Loucy (cell line): ENCODE results near the gene CECR2.

Experiments
- H2AFZ ChIP-seq: fragments of 200-600 bp; sonication (generic); 2 replicates; pipeline ENCODE4 v1.6.0; 2016; ENCODE audit warnings: antibody characterized with exemption, mild to moderate bottlenecking, low read length, moderate library complexity
- H3F3A ChIP-seq: fragments of 200-600 bp; 2 replicates; pipeline ENCODE4 v1.6.0; 2016; ENCODE audit warnings: antibody characterized with exemption, low read depth, mild to moderate bottlenecking
- H3K27me3 ChIP-seq: fragments of 200-600 bp; sonication (generic); 2 replicates; pipeline ENCODE4 v1.6.1; 2014; ENCODE audit warnings: low read length, mild to moderate bottlenecking; ENCODE audit not compliant: insufficient read depth, poor library complexity, severe bottlenecking
- H3K36me3 ChIP-seq: fragments of 200-600 bp; sonication (generic); 2 replicates; pipeline ENCODE4 v1.6.1; 2016; ENCODE audit warnings: low read length; ENCODE audit not compliant: insufficient read depth
- H3K4me1 ChIP-seq: fragments of 200-600 bp; sonication (generic); 2 replicates; pipeline ENCODE4 v1.5.1; 2014; ENCODE audit warnings: low read length, mild to moderate bottlenecking; ENCODE audit not compliant: insufficient read depth, poor library complexity, severe bottlenecking
- H3K4me2 ChIP-seq: fragments of 200-600 bp; sonication (generic); 2 replicates; pipeline ENCODE4 v1.6.0; 2014; ENCODE audit warnings: antibody characterized with exemption, low read length, low read depth, mild to moderate bottlenecking; ENCODE audit not compliant: poor library complexity, severe bottlenecking
- H3K4me3 ChIP-seq: fragments of 200-600 bp; sonication (generic); 2 replicates; pipeline ENCODE4 v1.5.1; 2014; ENCODE audit warnings: low read length, mild to moderate bottlenecking, mixed read lengths; ENCODE audit not compliant: poor library complexity, severe bottlenecking
- H3K79me2 ChIP-seq: fragments of 200-600 bp; sonication (generic); 2 replicates; pipeline ENCODE4 v1.6.1; 2014; ENCODE audit warnings: low read length; ENCODE audit not compliant: insufficient read depth
- H3K9ac ChIP-seq: fragments of 200-600 bp; sonication (generic); 2 replicates; pipeline ENCODE4 v1.6.0; 2014; ENCODE audit warnings: mild to moderate bottlenecking, low read depth, low read length, moderate library complexity; ENCODE audit not compliant: poor library complexity, severe bottlenecking
- H3K9me2 ChIP-seq: fragments of 200-600 bp; sonication (generic); replicated peaks from 2 replicates; pipeline ENCODE4 v1.6.1; 2016; ENCODE audit warnings: low read depth, low read length, mixed read lengths
- H3K9me3 ChIP-seq: fragments of 200-600 bp; sonication (generic); 2 replicates; pipeline ENCODE4 v1.6.1; 2014; ENCODE audit warnings: mild to moderate bottlenecking, antibody characterized with exemption, low read length, low read depth; ENCODE audit not compliant: insufficient read depth
- H4K20me1 ChIP-seq: fragments of 200-600 bp; sonication (generic); 2 replicates; pipeline ENCODE4 v1.6.0; 2014; ENCODE audit warnings: antibody characterized with exemption, low read length, mild to moderate bottlenecking; ENCODE audit not compliant: insufficient read depth, poor library complexity, severe bottlenecking
- CTCF ChIP-seq: fragments of 200-600 bp; sonication (generic); conservative IDR thresholded peaks from 2 replicates; pipeline ENCODE4 v1.5.1; 2014; ENCODE audit warnings: mild to moderate bottlenecking, antibody characterized with exemption, low read length
- EZH2phosphoT487 ChIP-seq: fragments of 200-600 bp; IDR thresholded peaks from 2 replicates; pipeline ENCODE4 v1.6.1; 2018; ENCODE audit warnings: antibody characterized with exemption, mild to moderate bottlenecking, moderate library complexity, borderline replicate concordance

The CECR2 gene

GRCh38 chr22:17443405-17444203, 74.3 kb downstream of the CECR2 start:
- Histone ChIP-seq H4K20me1 (no peaks in the 10 kb centered on the region), H3K27me3 (no peaks in the 10 kb centered on the region), H3K9ac (no peak overlapping the region), H3K4me3 (no peak overlapping the region), H3K36me3 (no peaks in the 10 kb centered on the region), H3K9me2 (no peaks in the 10 kb centered on the region), H3K4me2 (no peak overlapping the region), H3K4me1 (no peaks in the 10 kb centered on the region), H3K79me2 (no peaks in the 10 kb centered on the region), H2AFZ (peak overlapping the region; percentile 36; the same call in 1 of the 2 replicates), H3K9me3 (no peaks in the 10 kb centered on the region), H3F3A (no peaks in the 10 kb centered on the region)
- TF ChIP-seq EZH2phosphoT487 (no peak), CTCF (no peak)

- Histone ChIP-seq H2AFZ (no peak overlapping the region; the same call in 1 of the 2 replicates), H3K4me1 (no peaks in the 10 kb centered on the region), H3K9me3 (no peaks in the 10 kb centered on the region), H3K9me2 (no peaks in the 10 kb centered on the region), H3K36me3 (no peaks in the 10 kb centered on the region), H3K4me2 (no peak overlapping the region), H3K79me2 (no peaks in the 10 kb centered on the region), H3F3A (no peaks in the 10 kb centered on the region), H3K9ac (no peak overlapping the region), H3K4me3 (no peak overlapping the region), H3K27me3 (no peaks in the 10 kb centered on the region), H4K20me1 (no peaks in the 10 kb centered on the region)
- no peak for TF ChIP-seq EZH2phosphoT487
These were observed 74.9 kb downstream of the CECR2 start for GRCh38 chr22:17444204-17444504.

GRCh38 chr22:17446698-17447097, 77.4 kb downstream of the CECR2 start:
- Histone ChIP-seq H3K27me3 (no peaks in the 10 kb centered on the region), H3K79me2 (no peaks in the 10 kb centered on the region), H3K4me1 (no peaks in the 10 kb centered on the region), H3K4me2 (no peak overlapping the region), H3K9me3 (no peaks in the 10 kb centered on the region), H3F3A (no peaks in the 10 kb centered on the region), H3K36me3 (no peaks in the 10 kb centered on the region), H3K9ac (no peak overlapping the region), H3K4me3 (no peak overlapping the region), H3K9me2 (no peaks in the 10 kb centered on the region), H2AFZ (no peak overlapping the region), H4K20me1 (no peaks in the 10 kb centered on the region)
- TF ChIP-seq CTCF (no peak), EZH2phosphoT487 (no peak)

- TF ChIP-seq EZH2phosphoT487 (no peak), CTCF (no peak)
- H3K4me3 ChIP-seq, result no peak overlapping the region
- H3K9me2 ChIP-seq, result no peaks in the 10 kb centered on the region
- no peaks in the 10 kb centered on the region for H3K4me1 ChIP-seq
- H3K9me3 ChIP-seq, result no peaks in the 10 kb centered on the region
- H3K4me2 ChIP-seq, result no peak overlapping the region
- no peaks in the 10 kb centered on the region for H4K20me1 ChIP-seq
- no peaks in the 10 kb centered on the region for H3F3A ChIP-seq
- H3K27me3 ChIP-seq, result no peaks in the 10 kb centered on the region
- H3K36me3 ChIP-seq, result no peaks in the 10 kb centered on the region
- no peaks in the 10 kb centered on the region for H3K79me2 ChIP-seq
- H3K9ac ChIP-seq, result no peak overlapping the region
- no peak overlapping the region for H2AFZ ChIP-seq
These were observed 82.1 kb downstream of the CECR2 start for GRCh38 chr22:17451316-17451715.
